B cell (primary cell): ENCODE data around the gene MAP7D1. TPM values are rescaled to one million over a fixed set of nuclear protein-coding genes. Genes with fewer than 3 reads are reported as not detected.

Experiments used
- ATAC-seq: fragments of 200-7000 bp; cut with Tn5 transposase; one replicate; pipeline ENCODE4 v1.10.0; 2021; ENCODE audit warnings: low read depth, mild to moderate bottlenecking, moderate number of reproducible peaks, moderate library complexity
- CTCF ChIA-PET: fragments of 350-600 bp; sonication (Branson Sonifier 250); formaldehyde crosslinking; loops from one replicate; lab custom pipeline; 2021; ENCODE audit warnings: antibody characterized with exemption, inconsistent platforms; lab: Charles Lee
- POLR2A ChIA-PET: fragments of 350-600 bp; sonication (Branson Sonifier 250); formaldehyde crosslinking; loops from one replicate; lab custom pipeline; 2021; ENCODE audit warnings: antibody characterized with exemption; lab: Charles Lee
- DNase-seq: peaks from one replicate; pipeline ENCODE4 v3.0.0; 2013
- H2AFZ ChIP-seq: 2 replicates; pipeline ENCODE4 v1.6.1; 2012; ENCODE audit warnings: mild to moderate bottlenecking, low read depth, low read length; ENCODE audit not compliant: insufficient read depth, poor library complexity, severe bottlenecking
- H3K27ac ChIP-seq, 2 donors: 1 replicate in 1 of 2; 2 replicates in 1 of 2; pipeline ENCODE4 v1.5.1; 2012 to 2013; ENCODE audit warnings: low read length in 2 of 2, mild to moderate bottlenecking in 2 of 2, moderate library complexity in 1 of 2
- H3K27me3 ChIP-seq, 4 experiments: fragments of 200-600 bp in 1 of 4; sonication (generic) in 1 of 4; replicated peaks in 1 of 4; 1 replicate in 2 of 4; 2 replicates in 2 of 4; pipeline versions ENCODE4 v1.6.1 to v1.7.0; 2013 to 2016; ENCODE audit warnings: low read length in 3 of 4, mild to moderate bottlenecking in 2 of 4, mixed read lengths in 1 of 4, moderate library complexity in 1 of 4; ENCODE audit not compliant: insufficient read depth in 4 of 4, control insufficient read depth in 3 of 4; ENCODE audit errors: control extremely low read depth in 1 of 4
- H3K36me3 ChIP-seq, 2 experiments: replicated peaks in 1 of 2; 1 replicate in 1 of 2; 2 replicates in 1 of 2; pipeline versions ENCODE4 v1.6.1 to v1.7.1; 2013; ENCODE audit warnings: low read length in 1 of 2; ENCODE audit not compliant: insufficient read depth in 2 of 2, control insufficient read depth in 1 of 2; ENCODE audit errors: control extremely low read depth in 1 of 2, extremely low read depth in 1 of 2
- H3K4me1 ChIP-seq, 2 donors: fragments of 200-600 bp in 1 of 2; sonication (generic) in 1 of 2; 1 replicate in 1 of 2; 2 replicates in 1 of 2; pipeline versions ENCODE4 v1.5.1 to v1.6.1; 2013 to 2017; ENCODE audit warnings: low read length in 2 of 2; ENCODE audit not compliant: control insufficient read depth in 2 of 2, insufficient read depth in 2 of 2
- H3K4me2 ChIP-seq: replicated peaks from 2 replicates; pipeline ENCODE3; 2012; ENCODE audit warnings: mild to moderate bottlenecking, low read depth, low read length; ENCODE audit not compliant: poor library complexity, severe bottlenecking
- H3K4me3 ChIP-seq, 5 experiments: fragments of 200-600 bp in 1 of 5; sonication (generic) in 1 of 5; 1 replicate in 3 of 5; 2 replicates in 2 of 5; pipeline versions ENCODE4 v1.5.1 to v1.7.0; 2011 to 2016; ENCODE audit warnings: low read length in 4 of 5, mild to moderate bottlenecking in 4 of 5, low read depth in 2 of 5, control low read depth in 1 of 5, moderate library complexity in 1 of 5; ENCODE audit not compliant: insufficient read depth in 1 of 5; ENCODE audit errors: control extremely low read depth in 1 of 5, extremely low read depth in 1 of 5
- H3K79me2 ChIP-seq: fragments of 200-600 bp; sonication (generic); one replicate; pipeline ENCODE4 v1.6.0; 2016; ENCODE audit warnings: low read length; ENCODE audit not compliant: control insufficient read depth, insufficient read depth
- H3K9ac ChIP-seq: fragments of 200-600 bp; sonication (generic); 2 replicates; pipeline ENCODE4 v1.6.1; 2017; ENCODE audit warnings: mild to moderate bottlenecking, low read length, moderate library complexity
- H3K9me3 ChIP-seq, 3 donors: one replicate each; pipeline versions ENCODE4 v1.6.1 to v1.7.1; 2013; ENCODE audit warnings: low read length in 2 of 3; ENCODE audit not compliant: control insufficient read depth in 2 of 3, insufficient read depth in 1 of 3; ENCODE audit errors: control extremely low read depth in 1 of 3
- H4K20me1 ChIP-seq: 2 replicates; pipeline ENCODE4 v1.6.0; 2012; ENCODE audit warnings: mild to moderate bottlenecking, low read length; ENCODE audit not compliant: insufficient read depth, control insufficient read depth, poor library complexity, severe bottlenecking
- H3K27ac Mint-ChIP-seq: one replicate; pipeline ENCODE4 v1.8.0; 2021; ENCODE audit warnings: mixed read lengths
- H3K27me3 Mint-ChIP-seq: one replicate; pipeline ENCODE4 v1.8.0; 2021; ENCODE audit warnings: mixed read lengths
- H3K4me1 Mint-ChIP-seq: one replicate; pipeline ENCODE4 v1.8.0; 2021; ENCODE audit warnings: mixed read lengths
- H3K4me3 Mint-ChIP-seq: one replicate; pipeline ENCODE4 v1.8.0; 2021; ENCODE audit warnings: mixed read lengths
- H3K9me3 Mint-ChIP-seq: one replicate; pipeline ENCODE4 v1.8.0; 2022; ENCODE audit warnings: mixed read lengths; ENCODE audit not compliant: insufficient read depth
- EZH2 ChIP-seq: IDR thresholded peaks from 2 replicates; pipeline ENCODE4 v1.6.1; 2012; ENCODE audit warnings: borderline replicate concordance, low read depth, mild to moderate bottlenecking, moderate library complexity, low read length; ENCODE audit not compliant: insufficient read depth, poor library complexity, severe bottlenecking
- WGBS: methylation state at CpG from one replicate; pipeline ENCODE4 v1.1.5; 2013; ENCODE audit warnings: missing lambda C conversion rate; ENCODE audit not compliant: insufficient coverage; 5-methylcytosine and 5-hydroxymethylcytosine counted together
- intact Hi-C: fragments of 100-400 bp; cut with micrococcal nuclease; formaldehyde crosslinking; loops from one replicate; pipeline ENCODE4 v1.10.0; 2022
- polyA plus RNA-seq: library from polyadenylated mRNA; depleted of rRNA; stranded (reverse); fragments of >200 nt; gene quantifications from 2 replicates; pipeline ENCODE4 v1.2.3, GENCODE V29; 2012
- total RNA-seq, 2 donors: library from RNA; stranded (reverse); fragments of 120-200 nt in 1 of 2; gene quantifications; 1 replicate in 1 of 2; 2 replicates in 1 of 2; pipeline versions ENCODE4 v1.2.3 to v1.2.4, GENCODE V29; 2013 to 2022
- TF ChIP-seq, protein P1 (sequence below): fragments of 200-600 bp; IDR thresholded peaks from one replicate; pipeline ENCODE4 v1.8.0; 2022; ENCODE audit warnings: antibody characterized with exemption, mild to moderate bottlenecking

MAP7D1 gene
- total and polyA plus RNA-seq, 2 donors (not counting 1 experiment from before 2014, with no cell fraction given) = 44.2 to 65.2 TPM

DNA sequence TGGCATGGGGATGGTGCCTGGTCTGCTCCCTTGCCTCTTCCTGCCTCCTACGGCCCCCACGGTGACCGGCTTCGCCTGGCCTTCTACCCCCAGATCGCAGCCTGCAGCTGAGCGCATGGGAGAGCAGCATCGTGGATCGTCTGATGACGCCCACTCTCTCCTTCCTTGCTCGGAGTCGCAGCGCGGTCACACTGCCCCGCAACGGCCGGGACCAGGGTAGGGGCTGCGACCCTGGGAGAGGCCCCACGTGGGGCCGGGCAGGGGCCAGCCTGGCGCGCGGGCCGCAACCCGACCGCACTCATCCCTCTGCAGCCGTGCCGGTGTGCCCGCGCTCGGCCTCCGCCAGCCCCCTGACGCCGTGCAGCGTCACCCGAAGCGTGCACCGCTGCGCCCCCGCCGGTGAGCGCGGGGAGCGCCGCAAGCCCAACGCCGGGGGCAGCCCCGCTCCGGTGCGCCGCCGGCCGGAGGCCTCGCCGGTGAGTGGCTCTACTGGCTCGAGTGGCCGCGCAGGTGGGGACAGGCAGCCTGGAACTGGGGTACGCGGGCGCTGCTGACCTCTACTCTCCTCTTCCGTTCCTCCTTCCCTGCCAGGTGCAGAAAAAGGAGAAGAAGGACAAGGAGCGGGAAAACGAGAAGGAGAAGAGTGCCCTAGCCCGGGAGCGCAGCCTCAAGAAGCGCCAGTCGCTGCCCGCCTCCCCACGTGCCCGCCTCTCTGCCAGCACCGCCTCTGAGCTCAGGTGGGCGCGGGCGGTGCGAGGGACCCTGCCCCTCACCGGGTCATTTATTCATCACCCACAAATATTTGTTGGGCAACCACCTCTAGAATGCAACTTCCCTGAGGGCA lies 20.4 kb downstream of the MAP7D1 start:
- no peak for ATAC-seq
- ChIA-PET POLR2A (interaction anchor here (0.6 kb wide), 1 partner anchor 86 kb away, joined by 7 read pairs; no protein-coding TSS in a partner anchor), CTCF (no interaction called here)
- Histone ChIP-seq H3K27ac (no peak overlapping the region), H2AFZ (no peak overlapping the region), H3K4me2 (no peak overlapping the region), H3K36me3 (peaks cover 8 to 78% of the 10 kb centered on the region in 2 experiments), H3K79me2 (peaks cover 7% of the 10 kb centered on the region), H3K9me3 (no peaks in the 10 kb centered on the region), H4K20me1 (peaks cover 10% of the 10 kb centered on the region), H3K4me3 (no peak overlapping the region), H3K9ac (no peak overlapping the region), H3K27me3 (no peaks in the 10 kb centered on the region), H3K4me1 (peaks cover 11 to 13% of the 10 kb centered on the region in 2 donors)
- Mint-ChIP-seq H3K4me1 (peaks cover 17% of the 10 kb centered on the region), H3K9me3 (no peaks in the 10 kb centered on the region), H3K27me3 (no peaks in the 10 kb centered on the region), H3K27ac (no peak overlapping the region), H3K4me3 (no peak overlapping the region)
- TF ChIP-seq EZH2 = no peak
- TF ChIP-seq, protein P1, sequence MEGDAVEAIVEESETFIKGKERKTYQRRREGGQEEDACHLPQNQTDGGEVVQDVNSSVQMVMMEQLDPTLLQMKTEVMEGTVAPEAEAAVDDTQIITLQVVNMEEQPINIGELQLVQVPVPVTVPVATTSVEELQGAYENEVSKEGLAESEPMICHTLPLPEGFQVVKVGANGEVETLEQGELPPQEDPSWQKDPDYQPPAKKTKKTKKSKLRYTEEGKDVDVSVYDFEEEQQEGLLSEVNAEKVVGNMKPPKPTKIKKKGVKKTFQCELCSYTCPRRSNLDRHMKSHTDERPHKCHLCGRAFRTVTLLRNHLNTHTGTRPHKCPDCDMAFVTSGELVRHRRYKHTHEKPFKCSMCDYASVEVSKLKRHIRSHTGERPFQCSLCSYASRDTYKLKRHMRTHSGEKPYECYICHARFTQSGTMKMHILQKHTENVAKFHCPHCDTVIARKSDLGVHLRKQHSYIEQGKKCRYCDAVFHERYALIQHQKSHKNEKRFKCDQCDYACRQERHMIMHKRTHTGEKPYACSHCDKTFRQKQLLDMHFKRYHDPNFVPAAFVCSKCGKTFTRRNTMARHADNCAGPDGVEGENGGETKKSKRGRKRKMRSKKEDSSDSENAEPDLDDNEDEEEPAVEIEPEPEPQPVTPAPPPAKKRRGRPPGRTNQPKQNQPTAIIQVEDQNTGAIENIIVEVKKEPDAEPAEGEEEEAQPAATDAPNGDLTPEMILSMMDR = no peak
- intact Hi-C loops = no loop called here
- 97% methylated on average over 58 of the region's 76 CpGs for WGBS
- DNase-seq = no peak
